OCI-LY3 (cell line): Measurements from ENCODE around the gene PDILT.

Source experiments
- CTCF ChIP-seq: fragments of 200-600, 300-600 bp; sonication (generic); IDR thresholded peaks from 2 replicates; pipeline ENCODE4 v1.5.1; 2014; ENCODE audit warnings: antibody characterized with exemption, low read length, low read depth
- EZH2phosphoT487 ChIP-seq: fragments of 200-600 bp; shearing (Covaris generic); IDR thresholded peaks from 2 replicates; pipeline ENCODE4 v1.6.1; 2018; ENCODE audit warnings: antibody characterized with exemption, mixed run types, low read depth

- TF ChIP-seq CTCF (no peak), EZH2phosphoT487 (no peak)
Measured at GRCh38 chr16:20320592-20320991, 83.9 kb downstream of the PDILT start.
